Panc1 (cell line): ENCODE measurements around the gene DIS3L2. TPM values are rescaled to one million over a fixed set of nuclear protein-coding genes. Genes with fewer than 3 reads are reported as not detected.

Experiments
- ATAC-seq: fragments of 200-7000 bp; cut with Tn5 transposase; 2 replicates; pipeline ENCODE4 v1.9.1; 2020; ENCODE audit warnings: mild to moderate bottlenecking, moderate library complexity
- BruUV-seq: library from RNA; stranded (reverse); fragments of 400-500 nt; replicated peaks from 2 replicates; lab custom pipeline; 2021; lab: Mats Ljungman, UMichigan
- CTCF ChIA-PET: fragments of 300-600 bp; sonication (Branson Sonifier 250); formaldehyde crosslinking; loops from one replicate; lab custom pipeline; 2022; ENCODE audit warnings: antibody characterized with exemption; lab: Charles Lee
- POLR2A ChIA-PET: fragments of 300-600 bp; sonication (Branson Sonifier 250); formaldehyde crosslinking; loops from one replicate; lab custom pipeline; 2022; ENCODE audit warnings: antibody characterized with exemption; lab: Charles Lee
- DNase-seq: peaks from one replicate; pipeline ENCODE4 v3.0.0-alpha.2; 2010; ENCODE audit warnings: low read depth, low spot score
- H3K27ac ChIP-seq: 2 replicates; pipeline ENCODE4 v1.5.1; 2011; ENCODE audit warnings: mild to moderate bottlenecking, low read length, inconsistent platforms
- H3K27me3 ChIP-seq: fragments of 200-500 bp; sonication (Bioruptor generic); 2 replicates; pipeline ENCODE4 v1.6.0; 2014; ENCODE audit warnings: low read length, inconsistent platforms; ENCODE audit not compliant: control insufficient read depth, insufficient read depth
- H3K36me3 ChIP-seq: fragments of 200-500 bp; sonication (Bioruptor generic); 2 replicates; pipeline ENCODE4 v1.5.1; 2014; ENCODE audit warnings: inconsistent platforms, mild to moderate bottlenecking, low read length, moderate library complexity; ENCODE audit not compliant: control insufficient read depth, insufficient read depth
- H3K4me1 ChIP-seq: 2 replicates; pipeline ENCODE4 v1.5.1; 2011; ENCODE audit warnings: inconsistent platforms, mild to moderate bottlenecking, low read length, moderate library complexity; ENCODE audit not compliant: control insufficient read depth, insufficient read depth
- H3K4me3 ChIP-seq, 2 experiments: 2 replicates each; pipeline ENCODE4 v1.5.1; 2011 to 2012; ENCODE audit warnings: low read depth in 2 of 2, low read length in 2 of 2, mild to moderate bottlenecking in 2 of 2, inconsistent platforms in 1 of 2, moderate library complexity in 1 of 2
- H3K9me3 ChIP-seq: fragments of 200-500 bp; sonication (Bioruptor generic); 2 replicates; pipeline ENCODE4 v1.5.1; 2014; ENCODE audit warnings: low read depth, mild to moderate bottlenecking, inconsistent platforms, low read length, moderate library complexity; ENCODE audit not compliant: control insufficient read depth, insufficient read depth
- CTCF ChIP-seq: fragments of 450-650 bp; IDR thresholded peaks from 2 replicates; pipeline ENCODE4 v1.5.1; 2017; ENCODE audit warnings: mild to moderate bottlenecking
- POLR2AphosphoS5 ChIP-seq: IDR thresholded peaks from 2 replicates; pipeline ENCODE4 v1.6.1; 2012; ENCODE audit warnings: mild to moderate bottlenecking, low read depth, low read length, moderate library complexity
- REST ChIP-seq, 2 experiments: IDR thresholded peaks; 2 replicates each; pipeline ENCODE4 v1.6.1; 2011 to 2012; ENCODE audit warnings: low read depth in 2 of 2, control low read depth in 1 of 2, low read length in 1 of 2, mild to moderate bottlenecking in 1 of 2, moderate library complexity in 1 of 2; ENCODE audit not compliant: insufficient read depth in 1 of 2
- SIN3A ChIP-seq: IDR thresholded peaks from 2 replicates; pipeline ENCODE4 v1.6.1; 2012; ENCODE audit warnings: low read depth, mild to moderate bottlenecking, low read length, moderate library complexity, borderline replicate concordance; ENCODE audit not compliant: insufficient read depth
- TCF7L2 ChIP-seq: IDR thresholded peaks from 2 replicates; pipeline ENCODE4 v1.6.1; 2011; ENCODE audit warnings: mild to moderate bottlenecking, low read depth, low read length, inconsistent platforms
- in situ Hi-C: cut with HindIII; loops from 2 replicates; pipeline ENCODE4 v1.10.0; 2016; ENCODE audit warnings: low sequenced_read_pairs, low pct_unique_long_range_greater_than_20kb
- intact Hi-C: fragments of 100-400 bp; cut with micrococcal nuclease; formaldehyde crosslinking; loops from one replicate; pipeline ENCODE4 v1.10.0; 2022; ENCODE audit not compliant: unreplicated experiment
- total RNA-seq: library from RNA; stranded (reverse); gene quantifications from one replicate; pipeline ENCODE4 v1.2.1, GENCODE V29; 2021; ENCODE audit not compliant: unreplicated experiment

The DIS3L2 gene
- total RNA-seq, 1 experiment from 2014 or later, result 28.1 TPM

GRCh38 chr2:232102380-232102779 lies 140.9 kb downstream of the DIS3L2 start:
- ATAC-seq (no peak), DNase-seq (no peak)
- TF ChIP-seq CTCF (no peak), SIN3A (no peak), POLR2AphosphoS5 (no peak), REST (IDR thresholded peaks at IDR 0.05; ENCODE audit: insufficient read depth in 1 of 2, low read depth in 2 of 2, low read length in 1 of 2) (no peak), TCF7L2 (no peak)
- H3K4me3 ChIP-seq, result no peak overlapping the region
- H3K27ac ChIP-seq, result no peak overlapping the region
- intact Hi-C loops, result no loop called here
- BruUV-seq, result no TSS peak
- H3K9me3 ChIP-seq, result no peaks in the 10 kb centered on the region
- ChIA-PET POLR2A (no interaction called here), CTCF (no interaction called here)
- H3K27me3 ChIP-seq, result no peaks in the 10 kb centered on the region
- in situ Hi-C loops, result no loop called here
- no peaks in the 10 kb centered on the region for H3K36me3 ChIP-seq
- H3K4me1 ChIP-seq, result no peaks in the 10 kb centered on the region

GRCh38 chr2:232103140-232103737 lies 141.7 kb downstream of the DIS3L2 start:
- in situ Hi-C loops (no loop called here), intact Hi-C loops (no loop called here)
- ATAC-seq, result no peak
- no peak for TF ChIP-seq SIN3A
- no peak for TF ChIP-seq CTCF
- no peak for TF ChIP-seq REST (IDR thresholded peaks at IDR 0.05; ENCODE audit: insufficient read depth in 1 of 2, low read depth in 2 of 2, low read length in 1 of 2)
- no peak for TF ChIP-seq TCF7L2
- TF ChIP-seq POLR2AphosphoS5, result no peak
- CTCF ChIA-PET, result no interaction called here
- H3K27ac ChIP-seq, result no peak overlapping the region
- no peaks in the 10 kb centered on the region for H3K9me3 ChIP-seq
- no peaks in the 10 kb centered on the region for H3K36me3 ChIP-seq
- DNase-seq, result no peak
- no peaks in the 10 kb centered on the region for H3K4me1 ChIP-seq
- POLR2A ChIA-PET, result no interaction called here
- BruUV-seq, result no TSS peak
- no peaks in the 10 kb centered on the region for H3K27me3 ChIP-seq
- H3K4me3 ChIP-seq, result no peak overlapping the region
